Hepatocyte (in vitro differentiated cells): ENCODE measurements around the gene HS2ST1.

Source experiments
- CTCF ChIP-seq: fragments of 200-600 bp; sonication (generic); IDR thresholded peaks from 2 replicates; pipeline ENCODE4 v1.5.1; 2016; ENCODE audit warnings: antibody characterized with exemption, mild to moderate bottlenecking; ENCODE audit not compliant: poor library complexity
- EZH2 ChIP-seq: fragments of 200-600 bp; sonication (generic); IDR thresholded peaks from 2 replicates; pipeline ENCODE4 v1.6.1; 2016; ENCODE audit warnings: antibody characterized with exemption, mild to moderate bottlenecking, borderline replicate concordance
- EZH2phosphoT487 ChIP-seq: fragments of 200-600 bp; sonication (generic); IDR thresholded peaks from one replicate; pipeline ENCODE4 v1.6.1; 2018; ENCODE audit warnings: antibody characterized with exemption, mild to moderate bottlenecking, low read depth, moderate library complexity; ENCODE audit not compliant: unreplicated experiment, severe bottlenecking

DNA sequence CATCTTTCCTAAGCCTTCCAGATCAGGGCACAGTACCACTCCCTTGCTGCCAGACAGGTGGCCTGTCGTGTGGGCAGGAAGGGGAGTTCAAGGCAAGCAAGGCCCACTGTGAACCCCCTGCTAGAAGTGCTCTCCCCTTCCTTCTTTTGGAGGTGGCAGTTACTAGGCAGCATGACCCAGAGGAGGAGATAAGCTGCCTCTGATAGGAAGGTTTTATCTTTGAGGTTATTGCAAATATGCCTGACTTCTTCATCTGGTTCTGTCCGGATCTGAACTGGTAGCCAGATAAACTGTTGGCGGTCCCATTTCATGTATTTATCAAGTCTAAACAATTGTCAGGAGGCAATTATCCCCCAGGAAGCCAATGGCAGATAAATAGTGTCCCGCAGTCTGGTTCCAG lies 216.0 kb downstream of the HS2ST1 start:
- TF ChIP-seq CTCF (no peak), EZH2 (no peak), EZH2phosphoT487 (no peak)
